ENCODE data around the gene NCOA3.

The NCOA3 gene

GRCh38 chr20:47696856-47697255, 195.2 kb downstream of the NCOA3 start:
- no peak for DNase-seq (ENCODE audit: low spot score)
- POLR2A ChIA-PET (ENCODE audit: low non-redundant PET) = no interaction called here
- peak overlapping the region; percentile 40 for H3K27ac ChIP-seq
- CTCF ChIA-PET = no interaction called here
- TF ChIP-seq, protein P1, sequence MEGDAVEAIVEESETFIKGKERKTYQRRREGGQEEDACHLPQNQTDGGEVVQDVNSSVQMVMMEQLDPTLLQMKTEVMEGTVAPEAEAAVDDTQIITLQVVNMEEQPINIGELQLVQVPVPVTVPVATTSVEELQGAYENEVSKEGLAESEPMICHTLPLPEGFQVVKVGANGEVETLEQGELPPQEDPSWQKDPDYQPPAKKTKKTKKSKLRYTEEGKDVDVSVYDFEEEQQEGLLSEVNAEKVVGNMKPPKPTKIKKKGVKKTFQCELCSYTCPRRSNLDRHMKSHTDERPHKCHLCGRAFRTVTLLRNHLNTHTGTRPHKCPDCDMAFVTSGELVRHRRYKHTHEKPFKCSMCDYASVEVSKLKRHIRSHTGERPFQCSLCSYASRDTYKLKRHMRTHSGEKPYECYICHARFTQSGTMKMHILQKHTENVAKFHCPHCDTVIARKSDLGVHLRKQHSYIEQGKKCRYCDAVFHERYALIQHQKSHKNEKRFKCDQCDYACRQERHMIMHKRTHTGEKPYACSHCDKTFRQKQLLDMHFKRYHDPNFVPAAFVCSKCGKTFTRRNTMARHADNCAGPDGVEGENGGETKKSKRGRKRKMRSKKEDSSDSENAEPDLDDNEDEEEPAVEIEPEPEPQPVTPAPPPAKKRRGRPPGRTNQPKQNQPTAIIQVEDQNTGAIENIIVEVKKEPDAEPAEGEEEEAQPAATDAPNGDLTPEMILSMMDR (conservative IDR thresholded peaks at IDR 0.05; ENCODE audit: low read depth) = no peak

- DNase-seq (ENCODE audit: low spot score) = no peak
- ChIA-PET CTCF (interaction anchor here (0.6 kb wide), 1 partner anchor 625 kb away, joined by 3 read pairs; no protein-coding TSS in a partner anchor), POLR2A (ENCODE audit: low non-redundant PET) (interaction anchor here (0.6 kb wide), 1 partner anchor 419 kb away, joined by 5 read pairs; no protein-coding TSS in a partner anchor)
- TF ChIP-seq, protein P1 (conservative IDR thresholded peaks at IDR 0.05; ENCODE audit: low read depth) = no peak
- H3K27ac ChIP-seq = peak overlapping the region; percentile 40
These were observed 196.5 kb downstream of the NCOA3 start for GRCh38 chr20:47698142-47698541.

DNA sequence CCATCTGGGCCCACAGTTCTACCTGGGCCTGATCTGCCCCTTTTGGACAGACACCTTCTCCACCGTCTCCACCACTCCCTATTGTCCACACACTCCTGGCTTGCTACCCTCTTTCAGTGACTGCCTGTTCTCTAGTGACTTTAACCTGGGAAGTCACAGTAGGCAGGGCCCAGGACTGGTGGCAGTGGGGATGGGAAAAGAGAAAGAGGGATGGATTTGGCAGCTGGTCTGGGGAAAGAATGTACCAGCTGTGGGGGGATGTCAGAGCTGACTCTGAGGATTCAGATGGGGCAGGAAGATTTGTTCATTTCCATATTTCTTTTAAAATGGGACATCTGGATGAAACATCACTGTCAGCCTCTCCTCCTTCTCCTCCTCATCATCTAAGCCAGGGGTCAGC, 198.1 kb downstream of the NCOA3 start:
- H3K27ac ChIP-seq = peak overlapping the region; percentile 3; the same call in 1 of the 2 replicates
- POLR2A ChIA-PET (ENCODE audit: low non-redundant PET) = no interaction called here
- no peak for DNase-seq (ENCODE audit: low spot score)
- TF ChIP-seq, protein P1 (conservative IDR thresholded peaks at IDR 0.05; ENCODE audit: low read depth) = no peak
- CTCF ChIA-PET = interaction anchor here (0.6 kb wide), 1 partner anchor 83 kb away, joined by 4 read pairs; no protein-coding TSS in a partner anchor

DNA sequence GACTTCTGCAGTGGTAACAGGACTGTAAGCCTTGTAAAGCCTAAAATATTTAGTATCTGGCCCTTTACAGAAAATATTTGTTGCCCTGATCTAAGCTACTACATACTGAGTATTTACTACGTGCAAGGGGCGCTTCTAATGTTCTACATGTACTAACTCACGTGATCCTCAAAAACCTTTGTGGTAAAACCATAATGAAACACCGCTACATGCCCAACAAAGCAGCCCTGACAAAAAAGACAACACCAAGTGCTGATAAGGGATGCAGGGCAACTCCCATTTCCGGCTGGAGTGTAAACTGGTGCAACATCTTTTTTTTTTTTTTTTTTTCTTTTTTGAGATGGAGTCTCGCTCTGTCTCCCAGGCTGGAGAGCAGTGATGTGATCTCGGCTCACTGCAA, 198.6 kb downstream of the NCOA3 start:
- ChIA-PET POLR2A (ENCODE audit: low non-redundant PET) (no interaction called here), CTCF (interaction anchor here (0.6 kb wide), 1 partner anchor 83 kb away, joined by 4 read pairs; no protein-coding TSS in a partner anchor)
- H3K27ac ChIP-seq = no peak overlapping the region
- no peak for DNase-seq (ENCODE audit: low spot score)
- TF ChIP-seq, protein P1 (conservative IDR thresholded peaks at IDR 0.05; ENCODE audit: low read depth) = no peak

- CTCF ChIA-PET = no interaction called here
- no peak for DNase-seq (ENCODE audit: low spot score)
- POLR2A ChIA-PET (ENCODE audit: low non-redundant PET) = no interaction called here
- TF ChIP-seq, protein P1 (conservative IDR thresholded peaks at IDR 0.05; ENCODE audit: low read depth) = no peak
- H3K27ac ChIP-seq = peak overlapping the region; percentile 20; the same call in 1 of the 2 replicates
These were observed 199.9 kb downstream of the NCOA3 start for GRCh38 chr20:47701612-47702011.

DNA sequence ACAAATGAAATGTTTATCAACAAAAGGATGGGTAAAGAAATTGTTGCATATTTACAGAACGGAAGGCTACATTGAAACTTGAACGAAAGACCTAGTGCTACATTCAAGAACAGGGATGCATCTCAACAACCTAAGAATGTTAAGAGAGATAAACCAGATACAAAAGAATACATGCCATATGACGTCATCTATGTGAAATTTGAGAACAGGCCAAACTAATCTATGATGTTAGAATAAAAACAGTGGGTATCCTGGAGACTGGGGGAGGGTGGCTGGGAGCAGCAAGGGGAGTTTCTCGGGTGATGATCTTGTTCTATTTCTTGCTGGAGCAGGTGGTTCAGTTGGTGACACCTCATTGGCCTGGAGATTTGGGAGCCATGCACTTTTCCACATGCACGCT, 202.1 kb downstream of the NCOA3 start:
- H3K27ac ChIP-seq = no peak overlapping the region
- DNase-seq (ENCODE audit: low spot score) = no peak
- CTCF ChIA-PET = interaction anchor here (0.6 to 1.1 kb wide), 3 partner anchors 13 to 259 kb away, joined by 3 to 4 read pairs (median 3); no protein-coding TSS in a partner anchor
- POLR2A ChIA-PET (ENCODE audit: low non-redundant PET) = no interaction called here
- TF ChIP-seq, protein P1 (conservative IDR thresholded peaks at IDR 0.05; ENCODE audit: low read depth) = no peak
